Mammary epithelial cell (primary cell): ENCODE data around the gene PPIL6.

Source experiments
- EZH2 ChIP-seq: IDR thresholded peaks from 2 replicates; pipeline ENCODE4 v1.6.1; 2012; ENCODE audit warnings: low read length, inconsistent platforms, borderline replicate concordance
- TF ChIP-seq, protein P1 (sequence below), 2 donors: IDR thresholded peaks in 1 of 2; conservative IDR thresholded peaks in 1 of 2; 2 replicates each; pipeline ENCODE4 v1.5.1; 2011 to 2012; ENCODE audit warnings: inconsistent platforms in 2 of 2, low read length in 2 of 2, mild to moderate bottlenecking in 2 of 2, control low read depth in 1 of 2, low read depth in 1 of 2; ENCODE audit not compliant: insufficient read depth in 1 of 2; ENCODE audit errors: extremely low read depth in 1 of 2

DNA sequence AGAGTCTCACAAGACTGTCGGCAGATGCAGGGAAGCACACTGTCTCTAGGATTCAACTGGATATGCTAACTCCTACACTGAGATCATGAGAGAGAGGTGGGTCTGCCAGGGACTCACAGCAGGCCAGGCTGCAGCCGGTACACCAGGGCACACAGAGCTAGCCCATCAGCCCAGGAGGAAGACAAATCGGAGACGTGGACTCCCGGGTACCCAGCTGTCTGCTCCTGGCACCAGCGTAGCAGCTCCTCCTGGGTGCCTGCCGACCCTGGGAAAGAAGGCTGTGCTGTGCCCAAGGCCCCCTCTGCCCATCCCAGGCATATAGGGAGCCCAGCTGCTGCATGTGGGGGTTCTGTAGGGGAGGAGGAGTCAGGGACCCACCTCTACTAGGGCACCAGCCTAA lies 8.2 kb upstream of the PPIL6 start:
- TF ChIP-seq, protein P1, sequence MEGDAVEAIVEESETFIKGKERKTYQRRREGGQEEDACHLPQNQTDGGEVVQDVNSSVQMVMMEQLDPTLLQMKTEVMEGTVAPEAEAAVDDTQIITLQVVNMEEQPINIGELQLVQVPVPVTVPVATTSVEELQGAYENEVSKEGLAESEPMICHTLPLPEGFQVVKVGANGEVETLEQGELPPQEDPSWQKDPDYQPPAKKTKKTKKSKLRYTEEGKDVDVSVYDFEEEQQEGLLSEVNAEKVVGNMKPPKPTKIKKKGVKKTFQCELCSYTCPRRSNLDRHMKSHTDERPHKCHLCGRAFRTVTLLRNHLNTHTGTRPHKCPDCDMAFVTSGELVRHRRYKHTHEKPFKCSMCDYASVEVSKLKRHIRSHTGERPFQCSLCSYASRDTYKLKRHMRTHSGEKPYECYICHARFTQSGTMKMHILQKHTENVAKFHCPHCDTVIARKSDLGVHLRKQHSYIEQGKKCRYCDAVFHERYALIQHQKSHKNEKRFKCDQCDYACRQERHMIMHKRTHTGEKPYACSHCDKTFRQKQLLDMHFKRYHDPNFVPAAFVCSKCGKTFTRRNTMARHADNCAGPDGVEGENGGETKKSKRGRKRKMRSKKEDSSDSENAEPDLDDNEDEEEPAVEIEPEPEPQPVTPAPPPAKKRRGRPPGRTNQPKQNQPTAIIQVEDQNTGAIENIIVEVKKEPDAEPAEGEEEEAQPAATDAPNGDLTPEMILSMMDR (conservative IDR thresholded peaks at IDR 0.05 in 1 of 2, IDR thresholded peaks at IDR 0.05 in 1 of 2; ENCODE audit: extremely low read depth in 1 of 2, insufficient read depth in 1 of 2, low read depth in 1 of 2, low read length in 2 of 2): no peak
- TF ChIP-seq EZH2: no peak
